Measurements from ENCODE around the gene ANKRD55. TPM values are rescaled to one million over a fixed set of nuclear protein-coding genes. Genes with fewer than 3 reads are reported as not detected.

The ANKRD55 gene
- total and polyA plus RNA-seq, 9 of the 15 experiments (the other 6 are each of a cell fraction or from before 2014, with no cell fraction given): 3.4 to 10.6 (median 6.5) TPM

DNA sequence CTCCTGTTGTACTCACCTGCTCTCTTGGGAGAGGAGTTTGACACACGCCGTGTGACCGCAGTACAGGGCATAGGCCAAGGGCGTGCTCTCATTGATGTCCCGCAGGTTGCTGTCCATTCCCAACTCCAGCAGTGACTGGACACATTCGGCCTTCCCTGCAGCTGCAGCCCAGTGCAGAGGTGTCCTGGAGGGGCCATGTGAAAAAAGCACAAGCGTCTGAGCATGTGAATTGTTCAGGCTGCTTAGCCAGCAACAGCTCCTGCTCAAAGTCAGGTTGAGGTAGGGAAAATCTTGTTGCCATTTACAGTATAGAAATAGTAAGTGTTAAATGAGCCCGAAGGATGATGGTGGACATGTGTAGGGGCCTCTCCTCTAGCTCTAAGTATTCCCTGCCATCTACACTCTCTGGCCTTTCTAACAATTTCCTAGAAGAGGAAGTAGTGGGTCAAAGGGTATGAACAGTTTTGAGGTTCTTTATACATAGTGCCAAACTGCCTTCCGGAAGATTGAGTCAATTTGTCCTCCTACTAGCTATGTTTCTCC lies 116.5 kb downstream of the ANKRD55 start (continued):
- TF ChIP-seq, protein P1, sequence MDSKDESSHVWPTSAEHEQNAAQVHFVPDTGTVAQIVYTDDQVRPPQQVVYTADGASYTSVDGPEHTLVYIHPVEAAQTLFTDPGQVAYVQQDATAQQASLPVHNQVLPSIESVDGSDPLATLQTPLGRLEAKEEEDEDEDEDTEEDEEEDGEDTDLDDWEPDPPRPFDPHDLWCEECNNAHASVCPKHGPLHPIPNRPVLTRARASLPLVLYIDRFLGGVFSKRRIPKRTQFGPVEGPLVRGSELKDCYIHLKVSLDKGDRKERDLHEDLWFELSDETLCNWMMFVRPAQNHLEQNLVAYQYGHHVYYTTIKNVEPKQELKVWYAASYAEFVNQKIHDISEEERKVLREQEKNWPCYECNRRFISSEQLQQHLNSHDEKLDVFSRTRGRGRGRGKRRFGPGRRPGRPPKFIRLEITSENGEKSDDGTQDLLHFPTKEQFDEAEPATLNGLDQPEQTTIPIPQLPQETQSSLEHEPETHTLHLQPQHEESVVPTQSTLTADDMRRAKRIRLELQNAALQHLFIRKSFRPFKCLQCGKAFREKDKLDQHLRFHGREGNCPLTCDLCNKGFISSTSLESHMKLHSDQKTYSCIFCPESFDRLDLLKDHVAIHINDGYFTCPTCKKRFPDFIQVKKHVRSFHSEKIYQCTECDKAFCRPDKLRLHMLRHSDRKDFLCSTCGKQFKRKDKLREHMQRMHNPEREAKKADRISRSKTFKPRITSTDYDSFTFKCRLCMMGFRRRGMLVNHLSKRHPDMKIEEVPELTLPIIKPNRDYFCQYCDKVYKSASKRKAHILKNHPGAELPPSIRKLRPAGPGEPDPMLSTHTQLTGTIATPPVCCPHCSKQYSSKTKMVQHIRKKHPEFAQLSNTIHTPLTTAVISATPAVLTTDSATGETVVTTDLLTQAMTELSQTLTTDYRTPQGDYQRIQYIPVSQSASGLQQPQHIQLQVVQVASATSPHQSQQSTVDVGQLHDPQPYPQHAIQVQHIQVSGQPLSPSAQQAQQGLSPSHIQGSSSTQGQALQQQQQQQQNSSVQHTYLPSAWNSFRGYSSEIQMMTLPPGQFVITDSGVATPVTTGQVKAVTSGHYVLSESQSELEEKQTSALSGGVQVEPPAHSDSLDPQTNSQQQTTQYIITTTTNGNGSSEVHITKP (IDR thresholded peaks at IDR 0.05; ENCODE audit: partially characterized antibody): no peak
- TF ChIP-seq ZKSCAN1 (IDR thresholded peaks at IDR 0.05; ENCODE audit: low read depth, low read length) (no peak), TRIM28 (IDR thresholded peaks at IDR 0.05) (no peak), ZNF12 (CRISPR knock-in tag; IDR thresholded peaks at IDR 0.05) (no peak), KLF13 (tag; IDR thresholded peaks at IDR 0.05; ENCODE audit: borderline replicate concordance, low read depth) (no peak), ADNP (tag; IDR thresholded peaks at IDR 0.05) (no peak)

DNA sequence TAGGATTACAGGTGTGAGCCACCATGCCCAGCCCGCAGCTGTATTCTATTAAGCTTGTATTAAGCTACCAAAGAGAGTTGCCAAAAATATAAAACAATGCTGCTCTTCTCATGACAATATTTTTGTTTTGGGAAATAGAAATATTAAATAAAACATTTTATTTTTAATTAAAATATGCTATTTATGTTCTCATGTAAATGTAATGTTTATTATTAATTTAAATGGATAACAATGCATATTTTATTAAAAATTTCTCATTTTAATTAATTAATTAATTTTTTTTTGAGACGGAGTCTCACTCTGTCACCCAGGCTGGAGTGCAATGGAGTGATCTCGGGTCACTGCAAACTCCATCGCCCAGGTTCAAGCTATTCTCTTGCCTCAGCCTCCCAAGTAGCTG lies 117.5 kb downstream of the ANKRD55 start:
- 87% methylated on average over 4 of the region's 4 CpGs for WGBS (ENCODE audit: insufficient coverage, low coverage, missing lambda C conversion rate)
- TF ChIP-seq, protein P2, sequence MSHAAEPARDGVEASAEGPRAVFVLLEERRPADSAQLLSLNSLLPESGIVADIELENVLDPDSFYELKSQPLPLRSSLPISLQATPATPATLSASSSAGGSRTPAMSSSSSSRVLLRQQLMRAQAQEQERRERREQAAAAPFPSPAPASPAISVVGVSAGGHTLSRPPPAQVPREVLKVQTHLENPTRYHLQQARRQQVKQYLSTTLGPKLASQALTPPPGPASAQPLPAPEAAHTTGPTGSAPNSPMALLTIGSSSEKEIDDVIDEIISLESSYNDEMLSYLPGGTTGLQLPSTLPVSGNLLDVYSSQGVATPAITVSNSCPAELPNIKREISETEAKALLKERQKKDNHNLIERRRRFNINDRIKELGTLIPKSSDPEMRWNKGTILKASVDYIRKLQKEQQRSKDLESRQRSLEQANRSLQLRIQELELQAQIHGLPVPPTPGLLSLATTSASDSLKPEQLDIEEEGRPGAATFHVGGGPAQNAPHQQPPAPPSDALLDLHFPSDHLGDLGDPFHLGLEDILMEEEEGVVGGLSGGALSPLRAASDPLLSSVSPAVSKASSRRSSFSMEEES (CRISPR knock-in tag; IDR thresholded peaks at IDR 0.05): no peak
- no peak for TF ChIP-seq SMAD2 (IDR thresholded peaks at IDR 0.05; ENCODE audit: low read depth, low read length)
- no peak for TF ChIP-seq U2AF1 (optimal IDR thresholded peaks at IDR 0.05; ENCODE audit: low read depth, low read length)
- TF ChIP-seq MEIS2 (IDR thresholded peaks at IDR 0.05; ENCODE audit: partially characterized antibody): no peak
- TF ChIP-seq, protein P3, sequence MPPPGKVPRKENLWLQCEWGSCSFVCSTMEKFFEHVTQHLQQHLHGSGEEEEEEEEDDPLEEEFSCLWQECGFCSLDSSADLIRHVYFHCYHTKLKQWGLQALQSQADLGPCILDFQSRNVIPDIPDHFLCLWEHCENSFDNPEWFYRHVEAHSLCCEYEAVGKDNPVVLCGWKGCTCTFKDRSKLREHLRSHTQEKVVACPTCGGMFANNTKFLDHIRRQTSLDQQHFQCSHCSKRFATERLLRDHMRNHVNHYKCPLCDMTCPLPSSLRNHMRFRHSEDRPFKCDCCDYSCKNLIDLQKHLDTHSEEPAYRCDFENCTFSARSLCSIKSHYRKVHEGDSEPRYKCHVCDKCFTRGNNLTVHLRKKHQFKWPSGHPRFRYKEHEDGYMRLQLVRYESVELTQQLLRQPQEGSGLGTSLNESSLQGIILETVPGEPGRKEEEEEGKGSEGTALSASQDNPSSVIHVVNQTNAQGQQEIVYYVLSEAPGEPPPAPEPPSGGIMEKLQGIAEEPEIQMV (tag; conservative IDR thresholded peaks at IDR 0.05; ENCODE audit: low read depth): no peak
- TF ChIP-seq ZNF232 (CRISPR knock-in tag; IDR thresholded peaks at IDR 0.05): no peak
- no peak for TF ChIP-seq MTA3 (IDR thresholded peaks at IDR 0.05; ENCODE audit: borderline replicate concordance)
- TF ChIP-seq RFX1 (IDR thresholded peaks at IDR 0.05): no peak
- no peak for TF ChIP-seq HCFC1 (IDR thresholded peaks at IDR 0.05; ENCODE audit: low read depth, low read length)

More for the DNA sequence above, 117.5 kb downstream of the ANKRD55 start:
- Histone ChIP-seq H3K4me3 (no peak overlapping the region), H3K9ac (ENCODE audit: insufficient read depth in 1 of 2, low read depth in 2 of 2, low read length in 2 of 2) (no peak overlapping the region), H3K79me2 (ENCODE audit: control insufficient read depth, insufficient read depth, low read length) (no peaks in the 10 kb centered on the region; the same call in 2 of the 3 replicates), H3K27ac (ENCODE audit: extremely low read depth, low read depth, low read length) (no peak overlapping the region), H3K9me3 (replicated peaks; ENCODE audit: control insufficient read depth, insufficient read depth, low read depth, low read length) (no peaks in the 10 kb centered on the region), H3K4me1 (replicated peaks in 1 of 2; ENCODE audit: control insufficient read depth in 2 of 2, insufficient read depth in 2 of 2, low read length in 2 of 2) (peaks cover 3 to 12% of the 10 kb centered on the region in 2 experiments; a peak in 3 of 5 replicates), H4K20me1 (replicated peaks; ENCODE audit: control insufficient read depth, insufficient read depth, low read length) (no peaks in the 10 kb centered on the region), H2AFZ (ENCODE audit: low read depth, low read length) (no peak overlapping the region), H3K9me1 (ENCODE audit: control insufficient read depth, insufficient read depth, low read length) (no peaks in the 10 kb centered on the region), H3K4me2 (ENCODE audit: insufficient read depth, low read length) (no peak overlapping the region), H3K27me3 (ENCODE audit: control insufficient read depth in 2 of 2, insufficient read depth in 2 of 2, low read length in 2 of 2) (no peaks in the 10 kb centered on the region), H3K36me3 (ENCODE audit: control insufficient read depth, insufficient read depth, low read length) (no peaks in the 10 kb centered on the region)
- ChIA-PET POLR2A (interaction anchor here (1.7 kb wide), 1 partner anchor 13 kb away, joined by 5 read pairs; no protein-coding TSS in a partner anchor), CTCF (ENCODE audit: low intra/inter-chr PET ratio) (no interaction called here)
- no peak for DNase-seq (ENCODE audit: extremely low read depth in 1 of 4, low spot score in 3 of 4)
- FAIRE-seq: no peak
- intact Hi-C loops (cut with micrococcal nuclease) (no loop called here), in situ Hi-C loops (cut with MboI) (no loop called here)
- ATAC-seq: no peak
- BruUV-seq (replicated peaks): no TSS peak

Data from K562 (cell line).